Gastrocnemius medialis (tissue), 4 donors: ENCODE measurements around the gene ALG3.

Source experiments
- POLR2A ChIP-seq, 2 donors: fragments of 450-650 bp; IDR thresholded peaks; one replicate each; pipeline ENCODE4 v1.6.1; 2017; ENCODE audit warnings: antibody characterized with exemption in 2 of 2, mild to moderate bottlenecking in 2 of 2, moderate library complexity in 2 of 2
- TF ChIP-seq, protein P1 (sequence below), 5 experiments: fragments of 450-650 bp in 3 of 5; fragments of 200-600 bp in 2 of 5; sonication (generic) in 2 of 5; IDR thresholded peaks in 4 of 5; conservative IDR thresholded peaks in 1 of 5; 1 replicate in 4 of 5; 2 replicates in 1 of 5; pipeline ENCODE4 v1.5.1; 2016 to 2019; ENCODE audit warnings: antibody characterized with exemption in 5 of 5, mild to moderate bottlenecking in 3 of 5, moderate library complexity in 3 of 5

DNA sequence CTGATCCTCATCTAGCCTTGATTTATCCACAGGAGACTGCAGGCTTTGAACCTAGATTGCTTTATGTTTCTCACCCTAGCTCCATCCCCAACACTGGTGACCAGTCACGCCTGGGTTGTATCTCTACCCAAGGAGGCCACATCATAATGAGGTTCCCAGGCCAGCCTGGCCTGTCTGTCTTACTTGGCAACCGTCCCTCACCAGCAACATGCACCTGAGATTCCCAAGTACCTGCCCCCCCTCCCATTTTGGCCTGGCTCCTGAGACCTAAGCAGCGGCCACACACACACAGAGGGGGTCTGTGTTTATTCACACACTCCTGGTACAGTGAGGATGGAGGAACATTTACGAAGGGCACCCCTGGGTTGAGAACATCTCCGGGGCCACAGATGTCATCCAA is 10.2 kb upstream of the ALG3 start:
- TF ChIP-seq POLR2A (IDR thresholded peaks at IDR 0.05) = no peak
- TF ChIP-seq, protein P1, sequence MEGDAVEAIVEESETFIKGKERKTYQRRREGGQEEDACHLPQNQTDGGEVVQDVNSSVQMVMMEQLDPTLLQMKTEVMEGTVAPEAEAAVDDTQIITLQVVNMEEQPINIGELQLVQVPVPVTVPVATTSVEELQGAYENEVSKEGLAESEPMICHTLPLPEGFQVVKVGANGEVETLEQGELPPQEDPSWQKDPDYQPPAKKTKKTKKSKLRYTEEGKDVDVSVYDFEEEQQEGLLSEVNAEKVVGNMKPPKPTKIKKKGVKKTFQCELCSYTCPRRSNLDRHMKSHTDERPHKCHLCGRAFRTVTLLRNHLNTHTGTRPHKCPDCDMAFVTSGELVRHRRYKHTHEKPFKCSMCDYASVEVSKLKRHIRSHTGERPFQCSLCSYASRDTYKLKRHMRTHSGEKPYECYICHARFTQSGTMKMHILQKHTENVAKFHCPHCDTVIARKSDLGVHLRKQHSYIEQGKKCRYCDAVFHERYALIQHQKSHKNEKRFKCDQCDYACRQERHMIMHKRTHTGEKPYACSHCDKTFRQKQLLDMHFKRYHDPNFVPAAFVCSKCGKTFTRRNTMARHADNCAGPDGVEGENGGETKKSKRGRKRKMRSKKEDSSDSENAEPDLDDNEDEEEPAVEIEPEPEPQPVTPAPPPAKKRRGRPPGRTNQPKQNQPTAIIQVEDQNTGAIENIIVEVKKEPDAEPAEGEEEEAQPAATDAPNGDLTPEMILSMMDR (IDR thresholded peaks at IDR 0.05 in 4 of 5, conservative IDR thresholded peaks at IDR 0.05 in 1 of 5) = no peak
